Activated CD4-positive, alpha-beta T cell treated with anti-CD3 and anti-CD28 coated beads, Interleukin-2, amount 10 ng/mL, durations not matched to agents 7 days and 5 days (primary cell): ENCODE data around the gene SND1. TPM values are rescaled to one million over a fixed set of nuclear protein-coding genes. Genes with fewer than 3 reads are reported as not detected.
"Not testable (repeated sequence)": the region's sequence is repeated elsewhere in the genome, so short reads cannot be mapped to it uniquely, and the experiment has no call there.

Experiments used
- CTCF ChIA-PET: fragments of 350-600 bp; sonication (Branson Sonifier 250); formaldehyde crosslinking; loops from one replicate; lab custom pipeline; 2021; ENCODE audit warnings: antibody characterized with exemption; lab: Charles Lee
- POLR2A ChIA-PET: fragments of 350-600 bp; sonication (Branson Sonifier 250); formaldehyde crosslinking; loops from one replicate; lab custom pipeline; 2021; ENCODE audit warnings: antibody characterized with exemption; lab: Charles Lee
- DNase-seq: peaks from one replicate; pipeline ENCODE4 v3.0.0-alpha.2; 2020
- H3K27ac Mint-ChIP-seq: one replicate; pipeline ENCODE4 v1.8.0; 2021; ENCODE audit warnings: mild to moderate bottlenecking, moderate library complexity, mixed read lengths
- H3K27me3 Mint-ChIP-seq: one replicate; pipeline ENCODE4 v1.8.0; 2021; ENCODE audit warnings: mixed read lengths
- H3K36me3 Mint-ChIP-seq: one replicate; pipeline ENCODE4 v1.8.0; 2021; ENCODE audit warnings: low read depth, mixed read lengths
- H3K4me1 Mint-ChIP-seq: one replicate; pipeline ENCODE4 v1.8.0; 2021; ENCODE audit warnings: mixed read lengths
- H3K4me3 Mint-ChIP-seq: one replicate; pipeline ENCODE4 v1.8.0; 2021; ENCODE audit warnings: mild to moderate bottlenecking, moderate library complexity, mixed read lengths
- H3K9me3 Mint-ChIP-seq: one replicate; pipeline ENCODE4 v1.8.0; 2021; ENCODE audit warnings: mixed read lengths
- total RNA-seq, 2 experiments: library from RNA; stranded (reverse); gene quantifications; one replicate each; pipeline ENCODE4 v1.2.3, GENCODE V29; 2021

SND1 gene
- total RNA-seq, 2 experiments from 2014 or later, result 141 to 163 TPM

DNA sequence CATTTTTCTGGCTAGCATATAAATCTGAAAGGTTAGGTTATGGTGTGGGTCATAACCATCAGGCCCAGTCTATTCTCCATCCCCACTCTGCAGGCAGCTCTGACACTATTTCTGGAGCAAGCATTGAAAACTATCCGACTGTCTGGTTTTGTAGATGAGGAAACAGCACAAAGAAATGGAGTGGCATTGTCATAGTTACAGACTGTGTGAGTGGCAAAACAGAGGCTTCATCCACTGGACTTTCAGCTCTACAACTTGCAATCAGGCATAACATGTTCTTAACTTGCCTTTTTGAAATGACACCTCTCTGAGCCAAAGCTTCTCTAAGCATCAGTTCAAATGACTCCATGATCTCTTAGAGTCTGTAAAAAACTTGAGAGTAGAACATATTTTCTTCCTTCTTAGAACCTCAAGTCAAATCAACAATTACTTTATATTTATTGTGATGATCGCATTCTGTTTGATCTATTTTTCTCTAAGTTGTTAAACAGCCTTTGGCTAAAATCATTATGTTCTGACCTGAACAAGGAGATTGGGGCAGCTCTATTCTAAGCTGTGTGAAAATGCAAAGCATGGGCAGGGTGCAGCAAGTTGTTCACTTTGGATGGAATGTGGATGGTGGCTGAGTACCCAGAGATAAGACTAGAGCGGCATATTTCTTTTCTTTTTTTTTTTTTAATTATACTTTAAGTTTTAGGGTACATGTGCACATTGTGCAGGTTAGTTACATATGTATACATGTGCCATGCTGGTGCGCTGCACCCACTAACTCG is 310.8 kb downstream of the SND1 start:
- peaks cover 29% of the 10 kb centered on the region for H3K36me3 Mint-ChIP-seq

DNA sequence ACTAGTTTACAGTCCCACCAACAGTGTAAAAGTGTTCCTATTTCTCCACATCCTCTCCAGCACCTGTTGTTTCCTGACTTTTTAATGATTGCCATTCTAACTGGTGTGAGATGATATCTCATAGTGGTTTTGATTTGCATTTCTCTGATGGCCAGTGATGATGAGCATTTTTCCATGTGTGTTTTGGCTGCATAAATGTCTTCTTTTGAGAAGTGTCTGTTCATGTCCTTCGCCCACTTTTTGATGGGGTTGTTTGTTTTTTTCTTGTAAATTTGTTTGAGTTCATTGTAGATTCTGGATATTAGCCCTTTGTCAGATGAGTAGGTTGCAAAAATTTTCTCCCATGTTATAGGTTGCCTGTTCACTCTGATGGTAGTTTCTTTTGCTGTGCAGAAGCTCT is 311.9 kb downstream of the SND1 start:
- CTCF ChIA-PET, H3K9me3 Mint-ChIP-seq, DNase-seq, H3K27ac Mint-ChIP-seq, H3K4me3 Mint-ChIP-seq, POLR2A ChIA-PET, H3K4me1 Mint-ChIP-seq, H3K27me3 Mint-ChIP-seq: not testable (repeated sequence)
- peaks cover 29% of the 10 kb centered on the region for H3K36me3 Mint-ChIP-seq

More for the DNA sequence above, 310.8 kb downstream of the SND1 start:
- Mint-ChIP-seq H3K27ac (no peak overlapping the region), H3K4me3 (no peak overlapping the region), H3K9me3 (peaks cover 2% of the 10 kb centered on the region), H3K4me1 (no peaks in the 10 kb centered on the region), H3K27me3 (no peaks in the 10 kb centered on the region)
- no peak for DNase-seq
- POLR2A ChIA-PET, result no interaction called here
- CTCF ChIA-PET, result no interaction called here

DNA sequence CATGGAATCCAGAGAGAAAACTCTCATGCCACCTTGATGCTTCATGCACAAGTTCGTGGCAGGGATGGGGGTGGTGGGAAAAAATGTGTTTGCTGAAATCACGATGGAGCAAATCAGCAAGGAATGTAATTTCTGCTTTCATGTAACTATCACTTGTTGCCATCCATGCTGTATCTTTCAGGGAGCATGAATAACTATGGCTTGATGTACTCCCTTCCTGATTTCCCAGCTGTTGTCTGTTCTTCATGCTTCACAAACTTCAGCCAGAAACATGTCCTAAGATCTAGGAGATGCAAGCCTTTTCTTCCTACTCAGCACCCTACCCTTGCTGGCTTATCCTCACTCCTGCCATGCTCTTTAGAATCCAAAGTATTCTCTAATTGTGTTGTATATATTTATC is 315.3 kb downstream of the SND1 start:
- Mint-ChIP-seq H3K4me3 (no peak overlapping the region), H3K27ac (no peak overlapping the region), H3K9me3 (peaks cover 2% of the 10 kb centered on the region), H3K27me3 (no peaks in the 10 kb centered on the region), H3K4me1 (no peaks in the 10 kb centered on the region), H3K36me3 (peaks cover 9% of the 10 kb centered on the region)
- ChIA-PET POLR2A (no interaction called here), CTCF (no interaction called here)
- DNase-seq, result no peak

DNA sequence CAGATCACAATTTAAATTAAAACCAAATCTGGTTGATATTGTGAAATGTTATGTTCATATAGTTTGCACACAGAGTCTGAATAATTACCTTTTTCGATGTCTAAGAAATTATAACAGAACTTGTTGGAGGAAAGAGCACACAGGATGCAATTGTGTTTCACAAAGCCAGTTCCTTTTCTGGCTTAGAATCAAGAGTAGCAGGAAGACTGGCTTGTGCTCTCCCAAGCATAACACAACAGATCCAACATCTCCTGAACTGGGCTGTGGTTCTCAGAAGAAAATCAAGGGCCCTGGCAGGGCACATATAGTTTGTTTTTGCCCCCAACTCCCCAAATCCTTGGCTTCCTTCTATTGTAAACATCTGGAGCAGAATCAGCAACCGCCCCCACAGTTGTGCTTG is 316.6 kb downstream of the SND1 start:
- CTCF ChIA-PET, result no interaction called here
- no peak overlapping the region for H3K27ac Mint-ChIP-seq
- H3K4me3 Mint-ChIP-seq, result no peak overlapping the region
- H3K4me1 Mint-ChIP-seq, result no peaks in the 10 kb centered on the region
- POLR2A ChIA-PET, result no interaction called here
- H3K27me3 Mint-ChIP-seq, result no peaks in the 10 kb centered on the region
- DNase-seq, result no peak
- H3K9me3 Mint-ChIP-seq, result no peaks in the 10 kb centered on the region
- peaks cover 5% of the 10 kb centered on the region for H3K36me3 Mint-ChIP-seq

DNA sequence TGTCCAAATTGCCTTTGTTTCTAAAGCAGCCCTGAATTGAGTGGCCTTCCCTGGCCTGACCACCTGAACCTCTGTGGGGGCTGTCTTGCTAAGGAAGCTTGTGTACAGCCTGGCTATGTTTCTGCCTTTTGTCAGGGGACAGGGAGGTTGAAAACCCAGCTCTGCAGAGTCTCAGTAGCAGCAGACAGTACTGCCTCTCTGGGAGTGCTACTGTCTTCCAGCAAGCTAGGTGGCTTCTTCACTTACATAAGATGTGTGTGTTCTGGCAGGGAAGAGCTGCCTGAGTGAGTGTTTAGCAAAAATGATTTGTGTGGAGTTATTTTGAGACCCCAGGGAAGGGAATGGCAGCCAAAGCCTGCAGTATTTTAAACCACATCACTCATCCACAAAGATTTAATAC is 321.8 kb downstream of the SND1 start:
- Mint-ChIP-seq H3K4me3 (no peak overlapping the region), H3K36me3 (peaks cover 39% of the 10 kb centered on the region), H3K4me1 (no peaks in the 10 kb centered on the region), H3K27me3 (no peaks in the 10 kb centered on the region), H3K27ac (no peak overlapping the region), H3K9me3 (peaks cover 17% of the 10 kb centered on the region)
- CTCF ChIA-PET, result no interaction called here
- DNase-seq, result no peak
- POLR2A ChIA-PET, result no interaction called here

DNA sequence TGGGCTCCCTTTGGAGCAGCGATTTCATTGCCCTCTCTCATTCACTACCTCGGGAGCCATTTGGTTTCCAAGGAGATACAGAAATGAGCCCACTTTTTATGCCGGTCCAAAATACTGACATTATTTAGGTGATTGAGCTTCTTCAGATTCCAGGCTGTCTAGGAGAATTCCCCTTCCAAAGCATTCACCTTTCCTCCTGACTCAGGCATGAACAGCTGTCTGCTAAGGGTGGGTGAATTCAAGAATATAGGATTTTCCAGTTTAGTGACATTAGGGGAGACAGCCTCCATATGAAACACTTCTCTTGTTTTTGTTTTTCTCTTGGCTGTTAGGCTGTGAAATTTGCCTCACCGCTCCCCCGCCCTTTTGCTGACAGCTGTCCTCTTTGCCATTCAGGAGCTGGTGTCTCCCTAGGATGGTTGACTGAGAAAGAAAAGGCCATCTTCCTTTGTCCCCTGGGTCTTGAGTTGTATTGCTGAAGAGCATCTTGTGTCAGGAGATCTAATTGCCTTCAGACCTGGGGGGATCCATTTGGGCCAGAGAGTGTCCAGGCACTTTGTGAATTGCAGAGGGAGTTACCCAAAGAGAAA is 322.5 kb downstream of the SND1 start:
- Mint-ChIP-seq H3K4me3 (no peak overlapping the region), H3K36me3 (peaks cover 46% of the 10 kb centered on the region), H3K4me1 (no peaks in the 10 kb centered on the region), H3K27ac (no peak overlapping the region), H3K9me3 (peaks cover 23% of the 10 kb centered on the region), H3K27me3 (no peaks in the 10 kb centered on the region)
- no peak for DNase-seq
- ChIA-PET POLR2A (no interaction called here), CTCF (no interaction called here)

- H3K27ac Mint-ChIP-seq, result no peak overlapping the region
- peaks cover 24% of the 10 kb centered on the region for H3K9me3 Mint-ChIP-seq
- DNase-seq, result no peak
- no peaks in the 10 kb centered on the region for H3K27me3 Mint-ChIP-seq
- H3K4me1 Mint-ChIP-seq, result peaks cover 2% of the 10 kb centered on the region
- H3K36me3 Mint-ChIP-seq, result peaks cover 44% of the 10 kb centered on the region
- H3K4me3 Mint-ChIP-seq, result no peak overlapping the region
- CTCF ChIA-PET, result no interaction called here
- POLR2A ChIA-PET, result no interaction called here
These were observed 324.2 kb downstream of the SND1 start for GRCh38 chr7:127976056-127976737.

GRCh38 chr7:127976738-127977120 is 324.7 kb downstream of the SND1 start:
- H3K27ac Mint-ChIP-seq, result no peak overlapping the region
- ChIA-PET POLR2A (no interaction called here), CTCF (no interaction called here)
- no peaks in the 10 kb centered on the region for H3K27me3 Mint-ChIP-seq
- H3K4me1 Mint-ChIP-seq, result peaks cover 8% of the 10 kb centered on the region
- peaks cover 24% of the 10 kb centered on the region for H3K9me3 Mint-ChIP-seq
- H3K4me3 Mint-ChIP-seq, result no peak overlapping the region
- no peak for DNase-seq
- peaks cover 42% of the 10 kb centered on the region for H3K36me3 Mint-ChIP-seq

- peaks cover 14% of the 10 kb centered on the region for H3K4me1 Mint-ChIP-seq
- CTCF ChIA-PET, result no interaction called here
- peaks cover 42% of the 10 kb centered on the region for H3K36me3 Mint-ChIP-seq
- H3K9me3 Mint-ChIP-seq, result peaks cover 24% of the 10 kb centered on the region
- POLR2A ChIA-PET, result no interaction called here
- H3K4me3 Mint-ChIP-seq, result no peak overlapping the region
- no peaks in the 10 kb centered on the region for H3K27me3 Mint-ChIP-seq
- H3K27ac Mint-ChIP-seq, result no peak overlapping the region
- no peak for DNase-seq
These were observed 326.4 kb downstream of the SND1 start for GRCh38 chr7:127978421-127978820.

- POLR2A ChIA-PET, result no interaction called here
- CTCF ChIA-PET, result no interaction called here
- Mint-ChIP-seq H3K27ac (no peak overlapping the region), H3K4me3 (no peak overlapping the region), H3K27me3 (no peaks in the 10 kb centered on the region), H3K36me3 (peaks cover 42% of the 10 kb centered on the region), H3K4me1 (peaks cover 14% of the 10 kb centered on the region), H3K9me3 (peaks cover 24% of the 10 kb centered on the region)
- no peak for DNase-seq
These were observed 327.2 kb downstream of the SND1 start for GRCh38 chr7:127979113-127979727.

GRCh38 chr7:127979728-127980126 is 327.7 kb downstream of the SND1 start:
- ChIA-PET CTCF (no interaction called here), POLR2A (no interaction called here)
- H3K27ac Mint-ChIP-seq, result no peak overlapping the region
- H3K4me1 Mint-ChIP-seq, result peaks cover 14% of the 10 kb centered on the region
- DNase-seq, result no peak
- peaks cover 42% of the 10 kb centered on the region for H3K36me3 Mint-ChIP-seq
- H3K4me3 Mint-ChIP-seq, result no peak overlapping the region
- no peaks in the 10 kb centered on the region for H3K27me3 Mint-ChIP-seq
- H3K9me3 Mint-ChIP-seq, result peaks cover 24% of the 10 kb centered on the region

- Mint-ChIP-seq H3K4me1 (peaks cover 14% of the 10 kb centered on the region), H3K36me3 (peaks cover 33% of the 10 kb centered on the region), H3K27ac (no peak overlapping the region), H3K4me3 (no peak overlapping the region), H3K9me3 (peaks cover 24% of the 10 kb centered on the region), H3K27me3 (no peaks in the 10 kb centered on the region)
- DNase-seq, result no peak
- ChIA-PET POLR2A (no interaction called here), CTCF (interaction anchor here (0.6 to 1.2 kb wide), 2 partner anchors 60 to 273 kb away, joined by 3 to 4 read pairs; no protein-coding TSS in a partner anchor)
These were observed 328.9 kb downstream of the SND1 start for GRCh38 chr7:127980901-127981300.

GRCh38 chr7:127981965-127982364 is 330.0 kb downstream of the SND1 start:
- H3K36me3 Mint-ChIP-seq, result peaks cover 27% of the 10 kb centered on the region
- no peaks in the 10 kb centered on the region for H3K27me3 Mint-ChIP-seq
- ChIA-PET POLR2A (no interaction called here), CTCF (no interaction called here)
- H3K4me3 Mint-ChIP-seq, result no peak overlapping the region
- H3K9me3 Mint-ChIP-seq, result peaks cover 21% of the 10 kb centered on the region
- peak overlapping the region; percentile 4 for H3K27ac Mint-ChIP-seq
- DNase-seq, result no peak
- peaks cover 14% of the 10 kb centered on the region for H3K4me1 Mint-ChIP-seq
